Stimulated activated CD8-positive, alpha-beta memory T cell treated with anti-CD3 and anti-CD28 coated beads, Interleukin-2, amount 100 ng/mL, for 48 hours (primary cell): ENCODE results near the gene SLC33A1.

Source experiments
- DNase-seq, 2 donors: peaks; one replicate each; pipeline ENCODE4 v3.0.0-alpha.2; 2020; ENCODE audit warnings: low read depth in 2 of 2

The SLC33A1 gene

GRCh38 chr3:155792532-155792931, 61.7 kb downstream of the SLC33A1 start:
- DNase-seq = no peak

GRCh38 chr3:155791190-155791589, 63.0 kb downstream of the SLC33A1 start:
- DNase-seq = no peak

- no peak for DNase-seq
Measured at GRCh38 chr3:155790272-155790925, 63.8 kb downstream of the SLC33A1 start.

GRCh38 chr3:155785662-155786295, 68.4 kb downstream of the SLC33A1 start:
- DNase-seq = no peak

GRCh38 chr3:155782390-155782953, 71.8 kb downstream of the SLC33A1 start:
- no peak for DNase-seq

- no peak for DNase-seq
Measured at GRCh38 chr3:155780291-155780690, 73.9 kb downstream of the SLC33A1 start.

- no peak for DNase-seq
Measured at GRCh38 chr3:155778462-155778861, 75.8 kb downstream of the SLC33A1 start.

- DNase-seq = no peak
Measured at GRCh38 chr3:155772801-155773200, 81.4 kb downstream of the SLC33A1 start.

GRCh38 chr3:155771126-155771525, 83.1 kb downstream of the SLC33A1 start:
- DNase-seq = no peak
